GM12891 (cell line): ENCODE results near the gene SSNA1.

ENCODE experiments used
- POLR2A ChIP-seq: IDR thresholded peaks from 2 replicates; pipeline ENCODE4 v1.6.1; 2011; ENCODE audit warnings: low read depth, low read length, control low read depth
- POLR2AphosphoS5 ChIP-seq: IDR thresholded peaks from 2 replicates; pipeline ENCODE4 v1.6.1; 2011; ENCODE audit warnings: low read depth, low read length, control low read depth
- TAF1 ChIP-seq: IDR thresholded peaks from 2 replicates; pipeline ENCODE4 v1.6.1; 2011; ENCODE audit warnings: low read depth, low read length, control low read depth

- no peak for TF ChIP-seq POLR2A
- TF ChIP-seq TAF1, result no peak
- TF ChIP-seq POLR2AphosphoS5, result no peak
These were observed 21.2 kb upstream of the SSNA1 start for GRCh38 chr9:137167277-137167746.
